DND-41 (cell line): Measurements from ENCODE around the gene THPO.

Experiments used
- EZH2 ChIP-seq: IDR thresholded peaks from 3 replicates; pipeline ENCODE4 v1.6.1; 2012; ENCODE audit warnings: borderline replicate concordance, low read depth, mild to moderate bottlenecking, moderate library complexity, low read length, inconsistent platforms; ENCODE audit not compliant: severe bottlenecking
- TF ChIP-seq, protein P1 (sequence below): IDR thresholded peaks from 2 replicates; pipeline ENCODE4 v1.5.1; 2012; ENCODE audit warnings: borderline replicate concordance, low read length, moderate library complexity, mild to moderate bottlenecking; ENCODE audit not compliant: poor library complexity, severe bottlenecking; ENCODE audit errors: extremely low read depth

DNA sequence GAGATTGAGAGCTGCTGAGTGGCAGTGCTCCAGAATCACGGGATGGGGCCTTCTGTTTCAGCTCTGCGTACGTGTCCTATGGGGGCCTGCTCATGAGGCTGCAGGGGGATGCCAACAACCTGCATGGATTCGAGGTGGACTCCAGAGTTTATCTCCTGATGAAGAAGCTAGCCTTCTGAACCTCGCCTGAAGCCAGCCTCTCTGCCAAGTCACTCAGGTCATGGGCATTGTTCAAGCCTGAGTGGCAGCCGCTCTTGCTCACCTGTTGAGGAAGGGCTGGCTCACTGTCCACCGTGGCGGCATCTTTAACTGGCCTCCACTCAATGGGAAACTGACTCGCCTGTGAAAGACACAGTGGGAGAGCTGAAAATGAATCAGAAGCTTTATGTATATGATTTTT, 9.9 kb downstream of the THPO start:
- TF ChIP-seq, protein P1, sequence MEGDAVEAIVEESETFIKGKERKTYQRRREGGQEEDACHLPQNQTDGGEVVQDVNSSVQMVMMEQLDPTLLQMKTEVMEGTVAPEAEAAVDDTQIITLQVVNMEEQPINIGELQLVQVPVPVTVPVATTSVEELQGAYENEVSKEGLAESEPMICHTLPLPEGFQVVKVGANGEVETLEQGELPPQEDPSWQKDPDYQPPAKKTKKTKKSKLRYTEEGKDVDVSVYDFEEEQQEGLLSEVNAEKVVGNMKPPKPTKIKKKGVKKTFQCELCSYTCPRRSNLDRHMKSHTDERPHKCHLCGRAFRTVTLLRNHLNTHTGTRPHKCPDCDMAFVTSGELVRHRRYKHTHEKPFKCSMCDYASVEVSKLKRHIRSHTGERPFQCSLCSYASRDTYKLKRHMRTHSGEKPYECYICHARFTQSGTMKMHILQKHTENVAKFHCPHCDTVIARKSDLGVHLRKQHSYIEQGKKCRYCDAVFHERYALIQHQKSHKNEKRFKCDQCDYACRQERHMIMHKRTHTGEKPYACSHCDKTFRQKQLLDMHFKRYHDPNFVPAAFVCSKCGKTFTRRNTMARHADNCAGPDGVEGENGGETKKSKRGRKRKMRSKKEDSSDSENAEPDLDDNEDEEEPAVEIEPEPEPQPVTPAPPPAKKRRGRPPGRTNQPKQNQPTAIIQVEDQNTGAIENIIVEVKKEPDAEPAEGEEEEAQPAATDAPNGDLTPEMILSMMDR, result no peak
- no peak for TF ChIP-seq EZH2
